Measurements from ENCODE around the gene ADGRB2. TPM values are rescaled to one million over a fixed set of nuclear protein-coding genes. Genes with fewer than 3 reads are reported as not detected.

Gene ADGRB2
- total RNA-seq, 1 donor from 2014 or later: 0.40 TPM

DNA sequence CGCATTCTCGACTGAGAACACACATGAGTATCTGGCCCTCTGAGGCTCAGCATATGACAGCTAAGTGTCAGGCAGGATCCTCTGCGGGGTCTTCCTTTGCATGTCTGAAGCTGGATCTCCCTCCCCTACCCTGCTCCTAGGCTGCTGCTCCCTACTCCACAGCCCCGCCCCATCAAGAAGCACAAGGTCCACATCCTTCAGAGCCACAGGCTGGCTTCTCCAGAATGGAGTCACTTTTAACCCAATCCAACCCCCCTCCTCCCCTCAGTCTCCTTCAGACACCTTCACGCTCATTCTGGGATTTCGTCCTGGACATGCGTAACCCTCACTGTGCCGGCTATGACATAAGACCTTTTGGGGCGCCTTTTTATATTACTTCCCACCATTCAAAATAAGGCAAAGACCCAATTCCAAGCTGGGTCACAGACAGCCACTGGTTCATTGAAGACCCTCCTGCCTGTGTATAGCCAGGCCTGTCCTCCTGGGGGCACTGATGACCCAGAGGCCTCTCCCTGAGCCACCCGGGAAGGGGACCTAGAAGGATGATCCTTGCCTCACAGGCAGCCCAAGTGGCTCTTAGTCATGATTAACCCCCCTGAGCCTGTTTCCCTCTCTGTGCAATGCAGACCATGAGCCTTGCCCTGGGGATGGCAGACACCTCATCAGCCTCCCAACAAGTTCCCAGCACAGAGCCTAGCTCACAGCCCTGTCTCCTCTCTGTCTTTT lies 4.7 kb downstream of the ADGRB2 start:
- peaks cover 16% of the 10 kb centered on the region for H3K4me1 Mint-ChIP-seq
- peaks cover 43% of the 10 kb centered on the region for H3K27me3 Mint-ChIP-seq
- H3K36me3 Mint-ChIP-seq (ENCODE audit: low read depth): peaks cover 2% of the 10 kb centered on the region
- H3K9me3 Mint-ChIP-seq: no peaks in the 10 kb centered on the region
- no peak for DNase-seq
- intact Hi-C loops (cut with micrococcal nuclease): loop anchor here (2.0 kb wide), 1 partner anchor 205 kb away; no protein-coding TSS in a partner anchor
- peak overlapping the region; percentile 31 for H3K27ac Mint-ChIP-seq
- peak overlapping the region; percentile 1 for H3K4me3 Mint-ChIP-seq

DNA sequence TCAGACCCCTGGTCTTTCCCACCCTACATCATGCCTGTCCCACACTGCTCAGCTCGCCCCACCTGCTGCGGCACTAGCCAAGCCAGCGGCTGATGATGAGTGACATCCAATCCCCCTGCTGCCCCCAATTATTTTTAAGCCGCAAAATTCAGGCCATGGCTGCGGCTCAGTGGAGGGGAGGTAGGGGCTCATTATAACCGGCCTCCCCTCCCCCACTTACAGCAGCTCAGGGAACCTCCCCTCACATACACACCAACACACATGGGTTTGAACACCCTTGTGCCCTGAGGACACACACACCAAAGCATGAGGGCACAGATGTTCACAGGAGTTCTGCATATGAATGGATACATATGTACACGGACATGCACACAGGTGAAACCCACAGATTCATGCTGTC lies 5.3 kb downstream of the ADGRB2 start:
- H3K27me3 Mint-ChIP-seq: peaks cover 43% of the 10 kb centered on the region
- no peaks in the 10 kb centered on the region for H3K9me3 Mint-ChIP-seq
- no peak overlapping the region for H3K4me3 Mint-ChIP-seq
- H3K4me1 Mint-ChIP-seq: peaks cover 16% of the 10 kb centered on the region
- DNase-seq: no peak
- H3K27ac Mint-ChIP-seq: no peak overlapping the region
- intact Hi-C loops (cut with micrococcal nuclease): no loop called here
- peaks cover 2% of the 10 kb centered on the region for H3K36me3 Mint-ChIP-seq (ENCODE audit: low read depth)

DNA sequence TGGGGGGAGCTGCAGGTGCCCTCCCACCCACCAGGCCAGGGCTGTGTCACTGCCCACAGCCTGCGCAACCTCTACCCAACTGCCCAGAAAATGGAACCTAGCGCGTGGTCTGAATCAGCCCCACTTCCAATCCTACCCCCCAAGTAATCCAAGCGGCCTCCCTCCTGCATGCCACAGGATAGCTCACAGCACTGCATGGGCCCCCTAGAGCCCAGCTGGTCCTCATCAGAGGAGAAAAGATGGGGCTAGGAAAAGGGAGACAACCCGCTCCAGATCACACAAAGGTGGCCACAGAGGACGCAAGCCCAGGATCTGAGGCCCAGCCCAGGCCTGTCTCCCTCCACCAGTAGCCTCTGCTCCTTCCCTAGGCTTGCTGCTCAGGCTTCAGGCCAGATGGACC lies 6.2 kb downstream of the ADGRB2 start:
- no peaks in the 10 kb centered on the region for H3K36me3 Mint-ChIP-seq (ENCODE audit: low read depth)
- intact Hi-C loops (cut with micrococcal nuclease): no loop called here
- DNase-seq: no peak
- H3K9me3 Mint-ChIP-seq: no peaks in the 10 kb centered on the region
- no peak overlapping the region for H3K4me3 Mint-ChIP-seq
- H3K4me1 Mint-ChIP-seq: peaks cover 11% of the 10 kb centered on the region
- H3K27me3 Mint-ChIP-seq: peaks cover 37% of the 10 kb centered on the region
- H3K27ac Mint-ChIP-seq: no peak overlapping the region

DNA sequence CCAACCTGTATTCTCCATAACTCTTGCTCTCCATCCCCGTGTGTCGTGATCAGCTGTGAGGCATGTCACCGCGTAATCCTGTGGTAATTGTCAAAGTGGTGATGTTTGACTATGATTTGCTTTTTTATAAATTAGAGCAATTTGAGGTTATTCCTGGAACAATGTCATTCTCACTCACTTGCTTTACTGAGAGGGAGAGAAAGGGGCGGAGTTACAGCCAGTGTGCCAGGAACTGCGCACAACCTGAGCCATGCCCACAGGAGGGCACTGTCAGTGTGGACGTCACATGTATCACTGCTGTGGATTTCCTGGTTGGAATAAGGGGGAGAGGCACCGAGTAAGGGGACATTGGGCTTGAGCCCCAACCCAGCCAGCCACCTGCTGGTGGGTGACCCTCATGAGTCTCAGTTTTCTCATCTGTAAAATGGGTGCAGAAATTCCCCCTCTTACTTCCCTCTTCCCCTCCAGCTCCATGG lies 6.9 kb downstream of the ADGRB2 start:
- no peaks in the 10 kb centered on the region for H3K36me3 Mint-ChIP-seq (ENCODE audit: low read depth)

DNA sequence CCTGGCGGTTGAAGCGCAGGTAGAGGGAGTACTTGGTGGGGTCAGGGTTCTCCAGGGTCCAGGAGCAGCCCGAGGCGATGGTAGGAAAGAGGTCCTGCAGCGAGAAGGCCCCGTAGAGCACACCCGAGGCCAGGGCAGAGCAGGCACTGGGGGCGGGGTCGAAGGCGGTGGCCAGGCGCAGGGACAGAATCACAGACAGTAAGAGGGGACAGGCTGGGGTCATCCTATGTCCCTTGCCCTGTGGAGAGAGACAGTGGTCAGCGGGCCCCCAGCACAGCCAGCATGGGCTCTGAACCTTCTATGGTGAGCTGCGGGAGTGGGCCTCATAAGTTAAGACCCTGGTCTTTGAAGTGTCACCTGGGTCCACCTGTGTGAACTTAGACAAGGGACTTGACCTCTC lies 7.6 kb downstream of the ADGRB2 start:
- Mint-ChIP-seq H3K36me3 (ENCODE audit: low read depth) (no peaks in the 10 kb centered on the region), H3K27ac (no peak overlapping the region), H3K4me1 (peaks cover 11% of the 10 kb centered on the region), H3K27me3 (peaks cover 30% of the 10 kb centered on the region), H3K9me3 (no peaks in the 10 kb centered on the region), H3K4me3 (no peak overlapping the region)
- intact Hi-C loops (cut with micrococcal nuclease): no loop called here
- DNase-seq: no peak

More for the DNA sequence above, 6.9 kb downstream of the ADGRB2 start:
- H3K9me3 Mint-ChIP-seq: no peaks in the 10 kb centered on the region
- no peak for DNase-seq
- H3K27ac Mint-ChIP-seq: no peak overlapping the region
- H3K4me3 Mint-ChIP-seq: no peak overlapping the region
- intact Hi-C loops (cut with micrococcal nuclease): no loop called here
- peaks cover 32% of the 10 kb centered on the region for H3K27me3 Mint-ChIP-seq
- peaks cover 9% of the 10 kb centered on the region for H3K4me1 Mint-ChIP-seq

DNA sequence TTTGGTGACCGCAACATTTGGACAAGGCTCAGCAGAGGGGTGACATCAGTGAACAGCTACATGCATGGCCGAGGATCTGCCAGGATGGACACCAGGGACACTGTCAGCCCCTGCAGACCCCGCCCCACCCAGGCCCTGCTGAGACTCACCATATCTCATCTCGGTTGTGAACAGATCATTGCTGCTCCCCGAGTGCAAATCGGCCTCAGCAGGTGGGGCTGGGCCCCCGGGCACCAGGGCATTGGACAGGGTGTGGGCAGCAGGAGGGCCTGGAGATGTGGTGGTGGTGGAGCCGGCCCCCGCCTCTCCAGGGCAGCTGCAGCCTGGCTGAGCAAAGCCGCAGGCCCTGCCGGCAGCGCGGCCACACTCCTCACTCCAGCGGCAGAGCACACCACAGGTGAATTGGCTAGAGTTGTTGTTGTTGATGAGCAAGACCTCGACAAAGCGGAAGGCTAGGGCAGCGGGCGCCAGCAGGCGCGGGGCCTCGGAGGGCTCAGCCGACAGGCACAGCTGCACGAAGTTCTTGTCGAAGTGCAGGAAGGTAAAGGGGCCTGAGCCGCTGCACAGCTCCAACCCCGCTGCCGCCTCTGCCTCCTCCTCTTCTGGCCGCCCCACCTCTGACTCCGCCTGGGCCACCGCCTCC lies 8.2 kb downstream of the ADGRB2 start:
- peaks cover 11% of the 10 kb centered on the region for H3K4me1 Mint-ChIP-seq
- H3K27me3 Mint-ChIP-seq: peaks cover 27% of the 10 kb centered on the region
- intact Hi-C loops (cut with micrococcal nuclease): no loop called here
- no peak for DNase-seq
- H3K27ac Mint-ChIP-seq: no peak overlapping the region
- no peaks in the 10 kb centered on the region for H3K36me3 Mint-ChIP-seq (ENCODE audit: low read depth)
- H3K4me3 Mint-ChIP-seq: no peak overlapping the region
- H3K9me3 Mint-ChIP-seq: no peaks in the 10 kb centered on the region

DNA sequence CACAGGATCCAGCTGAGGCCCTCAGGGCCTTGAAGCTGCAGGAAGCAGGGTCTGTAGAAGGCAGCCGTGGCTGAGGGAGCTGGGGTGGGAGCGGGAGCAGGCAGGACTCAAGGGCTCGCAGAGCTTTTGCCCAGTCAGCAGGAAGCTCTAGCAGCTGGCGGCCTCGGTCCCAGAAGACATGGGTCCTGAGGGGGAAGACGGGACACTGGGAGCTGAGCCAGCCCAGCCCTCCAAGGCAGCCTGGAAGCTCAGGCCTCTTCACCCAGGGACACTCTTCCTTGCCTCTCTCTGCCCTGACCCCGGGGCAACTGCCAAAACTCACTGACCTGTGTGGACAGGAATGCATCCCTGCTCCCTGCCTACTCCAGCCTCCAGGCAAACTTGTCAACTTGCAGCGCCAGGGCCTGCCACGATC lies 8.9 kb downstream of the ADGRB2 start:
- intact Hi-C loops (cut with micrococcal nuclease): no loop called here
- Mint-ChIP-seq H3K36me3 (ENCODE audit: low read depth) (no peaks in the 10 kb centered on the region), H3K4me3 (no peak overlapping the region), H3K4me1 (peaks cover 16% of the 10 kb centered on the region), H3K27me3 (peaks cover 26% of the 10 kb centered on the region), H3K27ac (no peak overlapping the region), H3K9me3 (no peaks in the 10 kb centered on the region)
- no peak for DNase-seq

DNA sequence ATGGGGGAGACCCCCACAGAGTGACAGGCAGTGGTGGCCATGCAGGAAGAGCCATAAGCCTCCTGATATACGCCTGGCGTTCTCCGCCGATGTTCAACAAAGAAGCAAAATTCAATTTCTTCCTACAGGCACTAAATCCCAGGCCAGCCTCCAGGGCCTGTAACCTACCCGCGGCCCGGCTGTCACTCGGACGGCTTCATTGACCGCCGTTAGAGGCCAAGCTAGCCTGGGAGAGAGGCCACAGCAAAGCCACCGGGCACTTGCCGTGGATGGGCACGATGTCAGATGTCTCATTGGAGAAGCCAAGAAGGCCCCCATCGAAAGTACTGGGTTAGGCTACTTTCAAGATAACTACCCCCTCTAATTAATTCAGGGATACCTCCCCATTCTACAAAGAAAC lies 9.7 kb downstream of the ADGRB2 start:
- intact Hi-C loops (cut with micrococcal nuclease): no loop called here
- Mint-ChIP-seq H3K9me3 (no peaks in the 10 kb centered on the region), H3K27me3 (peaks cover 22% of the 10 kb centered on the region), H3K4me3 (no peak overlapping the region), H3K27ac (no peak overlapping the region), H3K36me3 (ENCODE audit: low read depth) (no peaks in the 10 kb centered on the region), H3K4me1 (peaks cover 14% of the 10 kb centered on the region)
- no peak for DNase-seq

DNA sequence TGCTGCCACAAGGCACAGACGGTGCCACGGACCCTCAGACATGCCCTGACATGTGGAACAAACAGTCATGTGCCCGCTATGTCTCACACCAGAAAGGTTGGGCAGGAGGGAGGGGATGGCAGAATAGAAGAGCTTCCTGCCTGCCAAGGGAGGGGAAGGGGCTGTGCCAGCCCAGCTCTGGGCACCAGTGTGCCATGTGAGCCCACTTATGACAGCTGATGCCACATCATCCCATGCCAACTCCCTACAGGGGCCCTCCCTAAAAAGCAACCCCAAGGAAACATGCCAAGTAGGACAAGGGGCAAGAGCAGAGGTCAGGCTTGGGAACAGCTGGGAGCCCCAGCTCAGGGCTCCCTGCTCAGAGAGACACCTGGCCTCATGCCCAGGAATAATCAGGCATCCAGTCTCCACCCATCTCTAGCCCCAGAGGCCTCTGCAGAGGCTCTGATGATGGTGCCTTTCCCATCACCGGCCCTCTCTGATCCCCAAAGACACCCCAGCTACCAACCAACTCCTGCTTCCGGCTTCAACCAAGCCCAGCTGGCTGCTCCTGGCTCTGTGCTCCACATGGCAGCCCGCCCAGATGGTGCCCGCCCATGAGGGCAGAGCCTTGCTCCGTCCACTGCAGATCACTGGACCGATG lies 10.3 kb downstream of the ADGRB2 start:
- H3K4me1 Mint-ChIP-seq: peaks cover 14% of the 10 kb centered on the region
- intact Hi-C loops (cut with micrococcal nuclease): no loop called here
- peaks cover 20% of the 10 kb centered on the region for H3K27me3 Mint-ChIP-seq
- H3K36me3 Mint-ChIP-seq (ENCODE audit: low read depth): no peaks in the 10 kb centered on the region
- DNase-seq: no peak
- no peak overlapping the region for H3K4me3 Mint-ChIP-seq
- H3K9me3 Mint-ChIP-seq: no peaks in the 10 kb centered on the region
- H3K27ac Mint-ChIP-seq: no peak overlapping the region

DNA sequence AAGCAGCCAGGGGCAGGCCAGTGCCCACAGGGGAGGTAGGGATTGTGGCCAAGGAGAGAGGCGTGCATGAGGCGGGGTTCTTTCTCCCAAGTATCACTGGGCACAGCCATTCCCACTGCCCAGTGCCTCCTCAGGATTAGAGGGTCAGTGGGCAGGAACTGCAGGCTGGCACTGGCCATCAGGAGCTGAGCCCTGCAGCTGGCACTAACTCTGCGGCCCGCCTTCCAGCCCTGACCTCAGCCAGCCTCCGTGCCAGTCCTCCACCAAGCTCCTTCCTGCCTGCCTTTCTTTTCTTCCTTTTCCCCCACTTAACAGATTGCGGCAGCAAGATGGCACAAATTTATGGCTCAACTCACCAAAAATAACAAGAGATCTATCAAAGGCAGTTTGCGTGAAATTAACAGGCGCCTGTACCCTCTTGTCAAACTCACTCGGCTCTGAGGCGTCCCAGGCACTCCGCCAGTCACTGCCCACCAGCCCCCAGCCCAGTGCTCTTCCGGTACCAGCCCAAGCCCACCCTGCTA lies 11.1 kb downstream of the ADGRB2 start:
- H3K27me3 Mint-ChIP-seq: peaks cover 20% of the 10 kb centered on the region
- H3K4me1 Mint-ChIP-seq: peaks cover 14% of the 10 kb centered on the region
- H3K4me3 Mint-ChIP-seq: no peak overlapping the region

DNA sequence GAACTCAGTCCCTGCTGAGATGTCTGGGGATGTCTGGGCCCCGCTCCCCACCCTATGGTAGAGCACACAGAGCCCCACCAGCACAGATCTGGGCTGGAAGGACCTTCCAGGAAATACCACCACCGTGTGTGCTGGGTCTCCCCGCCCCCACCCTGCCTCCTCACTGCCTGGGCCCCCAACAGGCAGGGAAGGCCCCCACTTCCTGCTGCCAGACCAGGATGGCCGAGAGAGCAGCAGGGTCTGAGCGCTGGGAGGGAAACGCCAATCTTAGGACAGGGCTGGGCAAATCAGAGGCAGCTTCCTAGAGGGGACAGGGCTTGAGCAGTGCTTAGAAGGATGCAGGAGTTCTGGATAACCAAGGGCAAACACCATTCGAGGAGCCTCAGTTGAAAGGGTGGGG lies 11.9 kb downstream of the ADGRB2 start:
- H3K27me3 Mint-ChIP-seq: peaks cover 20% of the 10 kb centered on the region
- no peaks in the 10 kb centered on the region for H3K9me3 Mint-ChIP-seq
- H3K36me3 Mint-ChIP-seq (ENCODE audit: low read depth): no peaks in the 10 kb centered on the region
- no peak for DNase-seq
- intact Hi-C loops (cut with micrococcal nuclease): no loop called here
- H3K4me3 Mint-ChIP-seq: no peak overlapping the region
- H3K4me1 Mint-ChIP-seq: peaks cover 14% of the 10 kb centered on the region
- no peak overlapping the region for H3K27ac Mint-ChIP-seq

More for the DNA sequence above, 11.1 kb downstream of the ADGRB2 start:
- intact Hi-C loops (cut with micrococcal nuclease): no loop called here
- H3K27ac Mint-ChIP-seq: no peak overlapping the region
- no peaks in the 10 kb centered on the region for H3K9me3 Mint-ChIP-seq
- no peaks in the 10 kb centered on the region for H3K36me3 Mint-ChIP-seq (ENCODE audit: low read depth)
- DNase-seq: no peak

DNA sequence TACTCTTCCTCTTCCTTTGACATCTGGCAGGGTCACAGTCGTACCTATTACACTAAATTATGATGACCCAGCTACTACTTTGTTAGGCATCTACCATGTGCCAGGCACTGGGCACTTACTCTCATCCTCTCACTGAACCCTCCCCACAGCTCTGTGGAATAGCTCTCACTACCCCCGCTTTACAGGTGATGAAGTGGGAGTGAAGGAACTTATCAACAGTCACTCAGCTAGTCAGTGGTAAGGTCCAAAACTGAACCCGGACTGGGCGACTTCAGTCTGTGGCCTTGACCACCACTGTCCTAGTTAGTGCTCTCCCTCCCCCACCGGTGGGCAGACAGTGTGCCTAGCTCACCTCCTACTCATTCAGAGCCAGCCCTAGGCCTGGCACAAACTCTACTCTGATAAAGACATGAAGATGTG lies 12.3 kb downstream of the ADGRB2 start:
- Mint-ChIP-seq H3K9me3 (no peaks in the 10 kb centered on the region), H3K4me3 (no peak overlapping the region), H3K27me3 (peaks cover 21% of the 10 kb centered on the region), H3K4me1 (peaks cover 14% of the 10 kb centered on the region), H3K27ac (no peak overlapping the region), H3K36me3 (ENCODE audit: low read depth) (no peaks in the 10 kb centered on the region)
- no peak for DNase-seq
- intact Hi-C loops (cut with micrococcal nuclease): no loop called here

DNA sequence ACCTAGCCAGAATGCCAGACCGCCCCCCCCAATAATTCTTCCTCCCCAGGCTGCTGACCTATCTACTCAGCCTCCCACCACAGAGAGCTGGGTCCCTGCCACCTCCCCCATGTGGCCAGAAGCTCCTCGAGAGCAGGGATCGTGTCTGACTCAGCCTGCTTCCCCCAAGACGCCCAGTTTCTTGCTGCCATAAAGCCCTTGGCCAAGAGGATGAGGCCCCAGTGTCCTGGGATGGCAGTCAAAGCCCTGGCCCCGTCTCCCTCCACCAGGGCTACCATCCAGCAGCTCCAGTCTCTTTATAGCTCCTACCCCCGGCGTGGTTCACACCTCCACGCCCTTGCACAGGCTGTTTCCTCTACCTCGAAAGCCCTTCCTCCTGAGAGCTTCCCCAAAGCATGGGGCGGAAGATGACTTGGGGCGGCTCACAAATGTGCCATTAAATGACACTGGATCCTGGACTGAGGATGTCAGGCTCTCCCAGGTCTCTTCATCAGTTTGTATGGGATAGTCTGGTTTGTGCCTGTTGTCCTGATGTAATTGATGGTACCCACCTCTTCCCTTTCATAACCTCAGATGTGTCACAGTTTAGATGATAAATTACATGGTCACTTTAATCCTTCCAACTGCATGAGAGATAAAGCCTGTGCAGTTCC lies 13.2 kb downstream of the ADGRB2 start:
- peak; percentile 66 for DNase-seq
- no peak overlapping the region for H3K27ac Mint-ChIP-seq
- no peaks in the 10 kb centered on the region for H3K9me3 Mint-ChIP-seq
- no peaks in the 10 kb centered on the region for H3K36me3 Mint-ChIP-seq (ENCODE audit: low read depth)
- no peak overlapping the region for H3K4me3 Mint-ChIP-seq
- intact Hi-C loops (cut with micrococcal nuclease): no loop called here
- peaks cover 21% of the 10 kb centered on the region for H3K27me3 Mint-ChIP-seq
- H3K4me1 Mint-ChIP-seq: peaks cover 14% of the 10 kb centered on the region
